ENCODE data around the gene HEBP2. TPM values are rescaled to one million over a fixed set of nuclear protein-coding genes. Genes with fewer than 3 reads are reported as not detected.

HEBP2 gene
- total RNA-seq, 1 experiment from 2014 or later = 51.6 TPM

GRCh38 chr6:138406443-138406842, 2.4 kb downstream of the HEBP2 start:
- Histone ChIP-seq H3K4me1 (ENCODE audit: control insufficient read depth in 1 of 2, insufficient read depth in 2 of 2, low read length in 2 of 2) (peaks cover 13 to 31% of the 10 kb centered on the region in 2 experiments), H3K9me2 (ENCODE audit: insufficient read depth) (no peaks in the 10 kb centered on the region), H3K27ac (ENCODE audit: low read depth, low read length) (no peak overlapping the region), H3K9me3 (ENCODE audit: control insufficient read depth in 1 of 2, insufficient read depth in 1 of 2, low read depth in 1 of 2, low read length in 2 of 2) (no peaks in the 10 kb centered on the region), H3K4me2 (ENCODE audit: low read length) (no peak overlapping the region), H3K4me3 (replicated peaks in 1 of 2; ENCODE audit: low read depth in 1 of 2, low read length in 2 of 2) (no peak overlapping the region), H2AFZ (ENCODE audit: low read depth, low read length, poor library complexity, severe bottlenecking) (no peak overlapping the region), H3K9ac (ENCODE audit: low read length) (no peak overlapping the region), H3K79me2 (ENCODE audit: insufficient read depth, low read length) (no peaks in the 10 kb centered on the region; the same call in 1 of the 2 replicates), H3K27me3 (ENCODE audit: insufficient read depth, low read length) (no peaks in the 10 kb centered on the region), H4K20me1 (ENCODE audit: insufficient read depth) (no peaks in the 10 kb centered on the region), H3K36me3 (ENCODE audit: control insufficient read depth in 1 of 2, insufficient read depth in 2 of 2, low read length in 2 of 2) (peaks cover 19 to 27% of the 10 kb centered on the region in 2 experiments; a peak in 3 of 4 replicates)
- CTCF ChIA-PET = interaction anchor here (0.9 kb wide), 1 partner anchor 290 kb away, joined by 3 read pairs; no protein-coding TSS in a partner anchor
- POLR2A ChIA-PET = no interaction called here
- RAD21 ChIA-PET (ENCODE audit: low non-redundant PET in 1 of 2, low total read pairs in 2 of 2, uncharacterized antibody in 2 of 2, unreplicated experiment in 2 of 2) = no interaction called here
- BruUV-seq (replicated peaks) = no TSS peak
- ATAC-seq (no peak), DNase-seq (ENCODE audit: low read depth, low spot score) (no peak)
- intact Hi-C loops (cut with micrococcal nuclease) = no loop called here
- TF ChIP-seq POLR2AphosphoS5 (IDR thresholded peaks at IDR 0.05; ENCODE audit: low read depth, low read length) (no peak), EZH2 (IDR thresholded peaks at IDR 0.05) (no peak), SRF (IDR thresholded peaks at IDR 0.05; ENCODE audit: low read depth) (no peak), ZFX (IDR thresholded peaks at IDR 0.05) (no peak), SIN3A (IDR thresholded peaks at IDR 0.05; ENCODE audit: low read depth) (no peak), JUND (IDR thresholded peaks at IDR 0.05) (no peak), EGR1 (IDR thresholded peaks at IDR 0.05; ENCODE audit: low read depth) (no peak), ELF1 (IDR thresholded peaks at IDR 0.05; ENCODE audit: borderline replicate concordance, low read depth) (no peak), POLR2A (IDR thresholded peaks at IDR 0.05; ENCODE audit: borderline replicate concordance, extremely low read depth, insufficient read depth, insufficient read length) (no peak), FOSL1 (IDR thresholded peaks at IDR 0.05; ENCODE audit: low read depth) (no peak), MAX (IDR thresholded peaks at IDR 0.05) (no peak), RAD21 (IDR thresholded peaks at IDR 0.05; ENCODE audit: low read depth) (no peak), EZH2phosphoT487 (IDR thresholded peaks at IDR 0.05; ENCODE audit: borderline replicate concordance) (no peak), SP1 (IDR thresholded peaks at IDR 0.05; ENCODE audit: low read depth) (no peak), CEBPB (IDR thresholded peaks at IDR 0.05; ENCODE audit: low read depth) (no peak), YY1 (IDR thresholded peaks at IDR 0.05; ENCODE audit: extremely low read depth, insufficient replicate concordance, low read depth, low read length) (no peak), ZNF274 (IDR thresholded peaks at IDR 0.05; ENCODE audit: low read depth, low read length) (no peak), ZBTB33 (IDR thresholded peaks at IDR 0.05; ENCODE audit: extremely low read depth, insufficient replicate concordance, low read length) (no peak)
